ENCODE measurements around the gene IQCM. TPM values are rescaled to one million over a fixed set of nuclear protein-coding genes. Genes with fewer than 3 reads are reported as not detected.

IQCM gene, protein sequence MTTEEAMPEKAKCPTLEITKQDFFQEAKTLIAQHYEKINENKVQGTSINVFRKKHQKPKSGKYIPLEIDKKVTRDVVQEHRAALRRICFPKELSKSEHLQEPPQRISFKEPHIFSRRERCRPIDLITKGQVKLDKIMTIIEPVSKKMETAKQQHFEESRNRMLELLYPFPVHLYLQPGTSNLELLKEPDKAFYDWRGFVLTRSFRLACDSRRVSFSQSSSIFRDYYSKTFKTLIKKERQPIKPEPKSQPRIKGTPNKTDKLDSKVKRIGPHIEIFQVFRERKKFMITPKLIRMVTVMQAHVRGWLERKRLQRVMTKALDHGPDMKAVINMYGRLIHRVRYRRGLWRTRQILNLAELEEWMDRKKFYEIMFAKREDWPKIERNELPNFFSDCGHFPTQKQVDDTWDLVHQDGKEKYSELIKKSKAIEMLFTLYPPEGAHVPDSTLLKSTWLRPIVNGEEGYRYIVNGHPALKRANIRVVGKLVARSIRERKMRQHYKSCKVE
- not detected for total RNA-seq
- polyA plus RNA-seq: not detected

DNA sequence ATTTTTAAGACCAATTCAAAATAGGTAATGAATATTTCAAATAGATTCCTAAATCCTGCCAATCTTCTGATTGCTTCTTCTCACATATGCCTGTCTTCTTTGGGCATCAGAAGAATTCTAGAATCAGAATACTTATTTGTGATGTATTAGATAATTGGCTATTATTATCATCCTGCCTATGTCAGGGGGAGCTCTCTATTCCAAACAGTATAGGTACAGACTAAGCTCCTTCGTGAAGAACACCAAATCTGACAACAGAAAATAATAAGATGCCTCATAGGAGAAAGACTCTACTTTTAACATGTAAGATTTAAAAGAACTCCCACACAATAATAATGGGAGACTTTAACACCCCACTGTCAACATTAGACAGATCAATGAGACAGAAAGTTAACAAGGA is at the start of gene IQCM:
Gene IQCM (minus strand): TSS at position 101 of the 400 bp plus-strand sequence. CDS start 73,152 bp downstream, outside the sequence.
- Histone ChIP-seq H3K36me3 (ENCODE audit: insufficient read depth) (no peaks in the 10 kb centered on the region), H3K4me3 (ENCODE audit: low read depth, low read length) (no peak within 1 kb of the TSS), H3K4me1 (ENCODE audit: insufficient read depth) (no peaks in the 10 kb centered on the region), H3K27ac (ENCODE audit: low read depth) (no peak within 1 kb of the TSS)
- 77% methylated on average over 1 of the region's 1 CpG for WGBS
- DNase-seq (ENCODE audit: extremely low spot score): no peak

DNA sequence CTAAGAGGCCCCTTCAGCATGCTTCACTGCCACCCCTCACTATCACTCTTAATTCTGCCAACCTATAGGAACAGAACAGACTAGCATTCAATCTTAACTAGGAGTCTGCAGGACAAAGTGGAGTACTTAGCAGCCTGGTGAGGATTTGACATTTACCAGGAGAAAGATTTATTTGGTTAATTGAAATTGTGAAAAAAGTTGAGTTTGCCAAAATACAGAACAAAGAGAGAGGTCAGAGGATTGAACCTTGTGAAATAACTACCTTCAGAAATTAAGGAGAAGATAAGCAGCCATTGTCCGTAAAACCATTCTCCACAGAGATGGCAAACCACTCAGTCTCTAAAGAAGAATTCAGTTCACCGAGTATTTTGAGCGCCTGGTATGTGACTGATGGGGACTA is 41.8 kb upstream of the IQCM start:
- Histone ChIP-seq H3K4me3 (ENCODE audit: low read depth, low read length) (no peak overlapping the region), H3K36me3 (ENCODE audit: insufficient read depth) (no peaks in the 10 kb centered on the region), H3K27ac (ENCODE audit: low read depth) (no peak overlapping the region), H3K4me1 (ENCODE audit: insufficient read depth) (no peaks in the 10 kb centered on the region)
- no peak for DNase-seq (ENCODE audit: extremely low spot score)
- WGBS: 82% methylated on average over 3 of the region's 3 CpGs

DNA sequence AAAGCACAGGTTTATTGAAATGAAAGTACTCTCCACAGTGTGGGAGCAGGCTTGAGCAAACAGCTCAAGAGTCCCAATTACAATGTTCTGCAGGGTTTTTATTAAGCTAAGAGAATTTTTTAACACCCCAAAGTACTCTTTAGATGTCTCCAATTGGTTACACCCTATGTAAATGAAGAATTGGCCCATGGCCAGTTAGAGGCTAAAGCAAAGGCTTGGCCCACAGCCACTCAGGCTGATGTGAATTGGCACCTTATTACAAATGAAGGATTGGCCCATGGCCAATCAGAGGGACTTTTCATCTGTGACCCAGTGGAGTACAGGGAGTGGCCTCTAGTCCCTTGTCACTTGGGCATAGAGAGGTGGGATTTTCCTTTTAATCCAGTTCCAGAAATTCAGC is 30.1 kb upstream of the IQCM start:
- Histone ChIP-seq H3K4me3 (ENCODE audit: low read depth, low read length) (no peak overlapping the region), H3K4me1 (ENCODE audit: insufficient read depth) (no peaks in the 10 kb centered on the region), H3K27ac (ENCODE audit: low read depth) (no peak overlapping the region), H3K36me3 (ENCODE audit: insufficient read depth) (no peaks in the 10 kb centered on the region)
- DNase-seq (ENCODE audit: extremely low spot score): no peak

DNA sequence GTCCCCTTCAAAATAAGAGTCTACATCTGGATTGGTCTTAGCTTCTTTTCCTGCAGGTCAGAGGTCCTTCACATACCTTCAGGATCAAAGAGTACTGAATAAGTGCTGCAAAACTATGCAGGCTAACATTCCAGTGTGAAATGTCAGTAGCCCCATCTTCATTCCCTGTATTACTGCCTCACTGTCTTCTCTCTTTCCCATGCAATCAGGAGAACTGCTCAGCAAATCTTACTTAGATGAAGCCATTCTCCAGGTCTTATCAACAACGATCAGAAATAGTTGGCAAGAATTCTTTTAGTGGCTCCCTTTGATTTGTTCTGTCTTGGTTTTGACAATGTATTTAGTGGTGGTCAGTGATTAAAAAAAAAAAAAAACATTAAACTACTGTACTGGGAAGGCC is 26.0 kb upstream of the IQCM start:
- 76% methylated on average over 1 of the region's 1 CpG for WGBS
- DNase-seq (ENCODE audit: extremely low spot score): no peak
- H3K4me3 ChIP-seq (ENCODE audit: low read depth, low read length): no peak overlapping the region
- no peaks in the 10 kb centered on the region for H3K36me3 ChIP-seq (ENCODE audit: insufficient read depth)
- H3K27ac ChIP-seq (ENCODE audit: low read depth): no peak overlapping the region
- H3K4me1 ChIP-seq (ENCODE audit: insufficient read depth): no peaks in the 10 kb centered on the region

DNA sequence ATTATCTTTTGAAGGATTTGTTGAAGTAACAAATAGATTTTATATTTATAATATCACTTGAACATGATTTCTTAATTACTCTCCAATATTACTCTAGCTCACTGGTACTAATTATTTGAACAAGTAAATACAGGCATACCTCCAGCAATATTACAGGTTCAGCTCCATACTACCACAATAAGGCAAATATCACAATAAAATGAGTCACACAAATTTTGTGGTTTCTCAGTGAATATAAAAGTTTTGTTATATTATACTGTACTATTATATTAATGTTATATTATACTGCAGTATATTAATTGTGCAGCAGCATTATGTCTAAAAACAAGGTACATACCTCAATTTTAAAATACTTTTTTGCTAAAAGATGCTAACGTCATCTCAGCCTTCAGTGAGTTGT is 22.4 kb upstream of the IQCM start:
- no peak overlapping the region for H3K4me3 ChIP-seq (ENCODE audit: low read depth, low read length)
- no peak overlapping the region for H3K27ac ChIP-seq (ENCODE audit: low read depth)
- no peak for DNase-seq (ENCODE audit: extremely low spot score)
- no peaks in the 10 kb centered on the region for H3K36me3 ChIP-seq (ENCODE audit: insufficient read depth)
- WGBS: 94% methylated on average over 1 of the region's 1 CpG
- no peaks in the 10 kb centered on the region for H3K4me1 ChIP-seq (ENCODE audit: insufficient read depth)

DNA sequence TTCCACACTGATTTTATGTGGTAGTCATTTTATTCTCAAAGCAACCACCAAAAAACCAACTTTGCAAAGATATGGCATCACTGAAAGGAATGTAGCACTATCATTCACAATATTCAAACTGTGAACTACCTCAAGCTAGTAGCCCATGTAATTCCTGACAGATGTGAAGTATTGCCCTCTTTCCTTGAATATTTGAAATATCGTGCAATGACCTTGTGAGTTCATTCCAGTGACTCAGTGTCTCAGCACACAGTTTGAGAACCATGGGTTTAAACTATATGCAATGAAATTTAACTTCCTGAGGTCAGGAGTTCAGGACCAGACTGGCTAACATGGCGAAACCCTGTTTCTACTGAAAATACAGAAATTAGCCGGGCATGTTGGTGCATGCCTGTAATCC is 20.9 kb upstream of the IQCM start:
- no peaks in the 10 kb centered on the region for H3K4me1 ChIP-seq (ENCODE audit: insufficient read depth)
- DNase-seq (ENCODE audit: extremely low spot score): no peak
- no peaks in the 10 kb centered on the region for H3K36me3 ChIP-seq (ENCODE audit: insufficient read depth)
- 95% methylated on average over 3 of the region's 3 CpGs for WGBS
- no peak overlapping the region for H3K27ac ChIP-seq (ENCODE audit: low read depth)
- no peak overlapping the region for H3K4me3 ChIP-seq (ENCODE audit: low read depth, low read length)

DNA sequence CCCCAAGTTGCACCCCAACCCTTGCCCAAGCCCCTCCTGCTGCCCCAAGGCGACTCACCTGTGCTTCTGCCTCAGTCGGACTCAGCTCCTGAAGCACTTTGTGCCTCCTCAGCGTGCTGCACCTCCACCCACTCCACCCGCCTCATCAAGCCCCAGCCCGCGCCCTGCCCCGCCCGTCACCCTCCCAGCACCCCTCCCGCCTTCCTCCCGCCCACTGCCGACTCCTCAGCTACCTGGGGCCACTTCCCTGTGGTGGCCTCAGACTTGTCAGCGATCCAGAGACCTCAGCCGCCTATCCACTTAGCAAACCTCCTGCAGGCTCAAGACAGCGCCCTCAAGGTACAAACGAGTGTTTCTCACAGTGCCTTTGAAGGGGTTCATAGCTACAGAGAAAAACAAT is 19.6 kb upstream of the IQCM start:
- Histone ChIP-seq H3K4me1 (ENCODE audit: insufficient read depth) (no peaks in the 10 kb centered on the region), H3K27ac (ENCODE audit: low read depth) (no peak overlapping the region)

DNA sequence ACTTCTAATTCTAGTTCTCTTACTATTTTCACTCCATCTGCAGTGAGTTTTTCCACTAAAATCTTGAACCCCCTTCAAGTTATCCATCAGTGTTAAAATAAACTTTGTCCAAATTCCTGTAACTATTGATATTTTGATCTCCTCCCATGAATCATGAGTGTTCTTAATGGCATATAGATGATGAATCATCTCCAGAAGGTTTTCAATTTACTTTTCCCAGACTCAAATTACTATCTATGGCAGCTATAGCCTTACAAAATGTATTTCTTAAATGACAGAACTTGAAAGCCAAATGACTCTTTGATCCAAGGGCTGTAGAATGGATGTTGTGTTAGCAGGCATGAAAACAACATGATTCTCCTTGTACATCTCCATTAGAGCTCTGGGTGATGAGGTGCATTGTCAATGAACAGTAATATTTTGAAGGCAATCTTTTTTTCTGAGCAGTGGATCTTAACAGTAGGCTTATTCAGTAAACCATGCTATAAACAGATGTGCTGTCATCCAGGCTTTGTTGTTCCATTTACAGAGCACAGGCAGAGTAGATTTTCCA is 16.1 kb upstream of the IQCM start:
- no peak for DNase-seq (ENCODE audit: extremely low spot score)
- no peaks in the 10 kb centered on the region for H3K4me1 ChIP-seq (ENCODE audit: insufficient read depth)
- no peaks in the 10 kb centered on the region for H3K36me3 ChIP-seq (ENCODE audit: insufficient read depth)
- no peak overlapping the region for H3K27ac ChIP-seq (ENCODE audit: low read depth)
- no peak overlapping the region for H3K4me3 ChIP-seq (ENCODE audit: low read depth, low read length)

More for the DNA sequence above, 19.6 kb upstream of the IQCM start:
- no peak overlapping the region for H3K4me3 ChIP-seq (ENCODE audit: low read depth, low read length)
- 96% methylated on average over 15 of the region's 15 CpGs for WGBS
- no peak for DNase-seq (ENCODE audit: extremely low spot score)
- H3K36me3 ChIP-seq (ENCODE audit: insufficient read depth): no peaks in the 10 kb centered on the region

DNA sequence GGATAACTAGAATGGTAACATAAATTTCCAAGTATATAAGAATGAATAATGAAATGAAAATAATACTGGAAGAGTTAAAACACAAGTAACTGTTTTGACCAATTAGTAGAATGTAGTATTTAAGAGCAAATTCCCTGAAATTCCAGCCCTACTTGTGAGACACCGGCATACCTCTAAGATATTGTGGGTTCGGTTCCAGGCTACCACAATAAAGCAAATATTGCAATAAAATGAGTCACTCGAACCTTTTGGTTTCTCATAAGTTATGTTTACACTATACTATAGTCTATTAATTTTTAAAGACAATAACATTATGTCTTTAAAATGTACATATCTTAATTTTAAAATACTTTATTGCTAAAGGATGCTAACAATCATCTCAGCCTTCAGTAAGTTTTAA is 15.2 kb upstream of the IQCM start:
- no peak overlapping the region for H3K4me3 ChIP-seq (ENCODE audit: low read depth, low read length)
- WGBS: 87% methylated on average over 3 of the region's 3 CpGs
- no peak for DNase-seq (ENCODE audit: extremely low spot score)
- no peak overlapping the region for H3K27ac ChIP-seq (ENCODE audit: low read depth)
- H3K36me3 ChIP-seq (ENCODE audit: insufficient read depth): no peaks in the 10 kb centered on the region
- H3K4me1 ChIP-seq (ENCODE audit: insufficient read depth): no peaks in the 10 kb centered on the region

DNA sequence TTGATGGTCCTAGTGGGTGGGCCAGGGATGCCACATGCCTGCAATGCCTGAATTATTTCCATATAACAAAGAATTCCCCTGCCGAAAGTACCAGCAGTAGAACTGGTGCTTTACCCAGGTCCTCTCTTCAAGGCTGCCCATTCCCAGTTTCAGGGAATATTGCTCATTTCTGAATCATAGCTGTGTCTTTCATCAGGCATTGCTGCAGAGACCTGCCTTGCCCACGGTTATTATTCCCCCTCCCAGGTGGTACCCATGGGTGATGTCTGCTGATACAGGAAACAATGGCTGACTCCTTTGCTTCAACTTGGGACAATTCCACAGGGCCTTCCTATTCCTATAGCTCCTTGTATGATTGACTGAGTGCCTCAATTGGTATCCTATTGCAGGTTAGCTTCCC is 9.7 kb upstream of the IQCM start:
- no peak overlapping the region for H3K27ac ChIP-seq (ENCODE audit: low read depth)
- no peaks in the 10 kb centered on the region for H3K36me3 ChIP-seq (ENCODE audit: insufficient read depth)
- H3K4me3 ChIP-seq (ENCODE audit: low read depth, low read length): no peak overlapping the region
- no peaks in the 10 kb centered on the region for H3K4me1 ChIP-seq (ENCODE audit: insufficient read depth)
- WGBS: 89% methylated on average over 2 of the region's 2 CpGs
- DNase-seq (ENCODE audit: extremely low spot score): no peak

DNA sequence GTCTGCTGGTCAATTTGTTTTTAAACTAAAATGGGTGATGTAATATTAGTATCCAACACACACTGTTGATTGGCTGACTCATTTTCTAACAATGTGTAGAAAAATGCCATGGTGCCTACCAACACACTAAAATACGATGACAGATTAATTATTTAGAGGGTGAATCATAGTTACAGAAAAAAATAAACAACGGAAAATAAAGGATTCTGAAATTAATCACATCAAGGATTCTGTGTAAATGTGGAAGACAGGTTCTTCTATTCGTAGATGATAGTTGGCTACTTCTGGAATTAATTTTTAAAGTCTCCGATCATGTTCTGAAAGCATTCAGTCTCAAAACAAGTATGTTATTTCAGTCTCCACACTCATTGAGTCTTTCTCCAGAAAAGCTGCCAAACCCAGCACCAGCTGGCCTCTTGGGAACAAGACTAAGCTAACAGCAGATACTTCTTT is 8.2 kb upstream of the IQCM start:
- 59% methylated on average over 4 of the region's 4 CpGs for WGBS

DNA sequence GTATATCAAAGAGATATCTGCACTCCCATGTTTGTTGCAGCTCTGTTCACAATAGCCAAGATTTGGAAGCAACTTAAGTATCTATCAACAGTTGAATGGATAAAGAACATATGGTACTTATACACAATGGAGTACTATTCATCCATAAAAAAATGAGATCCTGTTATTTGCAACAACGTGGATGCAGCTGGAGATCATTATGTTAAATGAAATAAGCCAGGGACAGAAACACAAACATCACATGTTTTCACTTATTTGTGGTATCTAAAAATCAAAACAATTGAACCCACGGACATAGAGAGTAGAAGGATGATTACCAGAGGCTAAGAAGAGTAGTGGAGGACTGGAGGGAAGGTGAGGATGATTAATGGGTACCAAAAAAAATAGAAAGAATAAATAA is 14.2 kb downstream of the IQCM start:
- Histone ChIP-seq H3K27ac (ENCODE audit: low read depth) (no peak overlapping the region), H3K4me3 (ENCODE audit: low read depth, low read length) (no peak overlapping the region), H3K36me3 (ENCODE audit: insufficient read depth) (no peaks in the 10 kb centered on the region), H3K4me1 (ENCODE audit: insufficient read depth) (no peaks in the 10 kb centered on the region)
- no peak for DNase-seq (ENCODE audit: extremely low spot score)
- 46% methylated on average over 2 of the region's 2 CpGs for WGBS

More for the DNA sequence above, 8.2 kb upstream of the IQCM start:
- no peak for DNase-seq (ENCODE audit: extremely low spot score)
- H3K4me1 ChIP-seq (ENCODE audit: insufficient read depth): no peaks in the 10 kb centered on the region
- no peak overlapping the region for H3K27ac ChIP-seq (ENCODE audit: low read depth)
- H3K4me3 ChIP-seq (ENCODE audit: low read depth, low read length): no peak overlapping the region
- H3K36me3 ChIP-seq (ENCODE audit: insufficient read depth): no peaks in the 10 kb centered on the region

DNA sequence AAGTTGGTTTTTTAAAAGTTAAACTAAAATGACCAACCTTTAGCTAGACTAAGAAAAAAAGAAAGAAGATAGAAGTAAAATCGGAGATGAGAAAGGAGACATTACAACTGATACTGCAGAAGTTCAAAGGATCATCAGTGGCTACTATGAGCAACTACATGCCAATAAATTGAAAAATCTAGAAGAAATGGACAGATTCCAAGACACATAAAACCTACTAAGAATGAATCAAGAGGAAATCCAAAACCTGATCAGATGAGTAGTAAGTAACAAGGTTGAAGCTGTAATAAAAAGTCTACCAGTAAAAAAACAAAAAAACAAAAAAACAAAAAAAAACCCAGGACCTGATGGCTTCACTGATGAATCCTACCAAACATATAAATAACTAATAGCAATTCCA is 16.1 kb downstream of the IQCM start:
- H3K4me1 ChIP-seq (ENCODE audit: insufficient read depth): no peaks in the 10 kb centered on the region
- H3K27ac ChIP-seq (ENCODE audit: low read depth): no peak overlapping the region
- WGBS: 94% methylated on average over 1 of the region's 1 CpG
- H3K36me3 ChIP-seq (ENCODE audit: insufficient read depth): no peaks in the 10 kb centered on the region
- no peak for DNase-seq (ENCODE audit: extremely low spot score)
- no peak overlapping the region for H3K4me3 ChIP-seq (ENCODE audit: low read depth, low read length)

DNA sequence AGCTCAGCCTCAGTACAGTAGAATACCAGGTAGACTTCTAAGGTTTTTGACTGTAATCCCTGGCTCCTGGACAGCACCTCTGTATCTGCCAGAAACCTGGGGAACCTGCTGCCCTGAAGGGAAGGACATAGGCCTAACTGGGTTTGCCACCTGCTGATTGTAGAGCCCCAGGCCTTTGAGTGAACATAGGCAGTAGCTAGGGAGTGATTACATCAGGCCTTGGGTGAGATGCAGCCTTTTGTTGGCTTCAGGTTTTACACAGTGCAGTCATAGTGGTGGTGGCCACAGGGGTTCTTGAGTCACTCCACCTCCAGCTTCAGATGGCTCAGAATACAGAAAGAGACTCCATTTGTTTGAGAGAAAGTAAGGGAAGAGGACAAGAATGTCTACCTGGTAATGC is 19.3 kb downstream of the IQCM start:
- DNase-seq (ENCODE audit: extremely low spot score): no peak

More for the DNA sequence above, 19.3 kb downstream of the IQCM start:
- no peak overlapping the region for H3K4me3 ChIP-seq (ENCODE audit: low read depth, low read length)
- H3K4me1 ChIP-seq (ENCODE audit: insufficient read depth): no peaks in the 10 kb centered on the region
- no peak overlapping the region for H3K27ac ChIP-seq (ENCODE audit: low read depth)
- H3K36me3 ChIP-seq (ENCODE audit: insufficient read depth): no peaks in the 10 kb centered on the region
